GM10847 (cell line): Measurements from ENCODE around the gene NCK2.

Experiments used
- POLR2A ChIP-seq: IDR thresholded peaks from 2 replicates; pipeline ENCODE4 v1.6.1; 2011; ENCODE audit not compliant: insufficient read length; ENCODE audit errors: extremely low read depth

NCK2 gene

GRCh38 chr2:105894327-105894944 lies 149.7 kb downstream of the NCK2 start:
- TF ChIP-seq POLR2A: no peak

DNA sequence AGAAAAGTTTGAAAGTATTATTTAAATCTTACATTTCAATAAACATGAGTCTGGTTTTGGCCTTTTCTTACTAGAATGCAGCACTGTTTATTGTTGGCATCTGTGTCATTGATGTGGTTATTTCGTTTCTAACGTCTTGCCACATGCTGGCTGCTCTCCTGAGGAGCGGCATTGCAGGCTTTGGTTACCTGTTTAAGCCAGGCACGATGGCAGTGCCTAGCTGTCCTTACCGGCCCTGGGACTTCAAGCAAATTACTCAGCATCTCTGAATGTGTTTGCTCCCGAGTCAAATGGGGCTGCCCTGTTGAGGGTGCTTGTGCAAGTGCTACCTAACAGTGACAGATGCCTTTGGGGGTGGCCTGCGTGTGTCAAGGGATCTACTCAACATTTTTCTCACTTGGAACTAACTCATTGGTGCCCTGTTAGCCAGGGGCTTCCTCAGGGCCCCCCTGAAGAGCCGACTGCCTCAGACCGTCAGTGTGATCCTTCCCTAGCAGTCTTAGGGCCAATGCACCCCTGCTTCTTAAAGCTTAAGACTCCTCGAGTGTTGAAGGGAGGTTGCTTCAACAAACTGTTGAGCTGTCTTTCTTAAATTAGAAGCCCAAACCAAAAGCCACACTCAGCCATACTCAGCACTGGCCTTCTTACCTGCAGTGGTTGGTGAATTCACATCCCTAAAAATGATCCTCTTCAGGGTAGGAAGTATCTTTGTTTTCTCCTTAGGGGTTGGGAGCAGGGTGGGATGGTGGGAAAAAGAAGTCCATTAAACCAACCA lies 151.5 kb downstream of the NCK2 start:
- TF ChIP-seq POLR2A: no peak

DNA sequence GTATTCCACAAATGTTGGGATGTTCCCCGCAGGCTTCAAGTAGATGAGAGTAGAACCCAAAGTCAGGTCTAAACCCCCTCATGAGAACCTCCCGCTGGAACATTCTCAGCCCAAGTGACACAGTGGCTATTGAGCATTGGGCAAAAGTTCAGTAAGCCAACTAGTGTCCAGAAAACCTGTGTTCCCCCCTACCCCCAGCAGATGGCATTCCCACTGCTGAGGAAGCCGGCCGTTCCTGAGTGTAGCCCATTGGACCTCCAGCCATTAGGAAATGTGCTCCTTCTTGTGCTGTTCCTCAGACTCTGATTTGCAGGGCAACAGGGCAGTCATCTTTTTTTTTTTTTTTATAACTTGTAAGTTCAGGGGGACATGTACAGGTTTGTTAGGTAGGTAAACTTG lies 152.1 kb downstream of the NCK2 start:
- TF ChIP-seq POLR2A: no peak

DNA sequence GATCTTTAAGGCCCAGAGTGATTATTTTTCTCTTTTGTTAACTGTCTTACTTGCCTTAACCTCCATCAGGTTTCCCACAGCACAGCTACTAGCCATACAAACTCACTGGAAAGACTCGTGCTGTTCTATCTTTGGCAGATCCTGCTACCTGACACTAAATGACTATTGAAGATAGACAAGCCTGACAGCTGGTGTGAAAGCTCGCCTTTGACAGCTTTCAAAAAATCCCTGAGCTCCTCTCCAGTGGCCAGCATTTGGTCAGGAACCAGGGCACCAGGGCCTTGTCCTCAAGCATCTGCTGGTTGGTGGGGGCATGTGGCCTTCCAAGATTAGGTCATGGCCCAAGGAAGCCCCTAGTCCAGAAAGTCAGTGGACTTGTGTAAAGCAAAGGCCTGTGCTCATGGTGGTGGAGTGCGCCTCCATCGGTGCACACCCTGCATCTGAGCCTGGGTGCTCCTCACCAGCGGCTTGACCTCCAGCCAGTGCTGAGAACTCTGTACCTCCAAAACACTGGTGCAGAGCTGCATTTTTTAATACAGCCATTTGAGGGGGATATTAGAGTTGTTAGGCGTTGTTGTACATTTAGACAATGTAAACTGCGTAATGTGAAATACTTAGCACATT lies 158.5 kb downstream of the NCK2 start:
- TF ChIP-seq POLR2A: no peak

DNA sequence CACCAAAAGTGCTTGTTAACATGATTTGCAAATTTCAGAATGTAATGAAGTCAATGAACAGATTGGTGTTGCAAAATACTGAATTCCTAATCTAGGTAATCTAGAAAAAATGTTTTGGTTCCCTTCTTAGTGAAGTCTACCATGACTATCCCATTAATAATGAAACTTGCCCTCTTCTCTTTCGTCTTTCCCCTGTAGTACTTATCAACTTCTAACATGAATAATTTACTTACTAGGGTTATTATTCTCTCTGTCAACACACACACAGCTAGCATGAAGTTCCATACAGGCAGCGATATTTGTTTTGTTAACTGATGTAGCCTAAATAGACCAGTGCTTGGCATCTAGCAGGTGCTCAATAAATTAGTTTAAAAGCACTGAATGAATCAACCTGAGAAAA lies 160.2 kb downstream of the NCK2 start:
- TF ChIP-seq POLR2A: no peak

DNA sequence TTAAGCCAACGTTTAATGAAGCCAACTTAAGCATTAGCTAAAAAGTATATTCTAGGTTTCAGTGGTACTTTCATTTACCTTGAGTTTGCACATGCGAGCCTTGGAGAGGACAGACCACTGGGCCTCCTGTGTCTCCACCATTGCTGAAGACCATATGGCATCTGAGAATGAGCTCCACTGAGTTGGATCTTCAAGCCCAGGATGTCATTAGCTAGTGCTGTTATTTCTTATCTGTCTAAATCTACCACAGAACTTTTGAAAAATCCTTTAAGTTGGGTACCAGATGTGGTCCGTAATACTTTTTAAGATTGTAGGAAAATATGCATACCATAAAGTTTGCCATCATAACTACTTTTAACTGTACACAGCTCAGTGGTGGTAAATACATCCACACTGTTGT lies 161.8 kb downstream of the NCK2 start:
- TF ChIP-seq POLR2A: no peak

DNA sequence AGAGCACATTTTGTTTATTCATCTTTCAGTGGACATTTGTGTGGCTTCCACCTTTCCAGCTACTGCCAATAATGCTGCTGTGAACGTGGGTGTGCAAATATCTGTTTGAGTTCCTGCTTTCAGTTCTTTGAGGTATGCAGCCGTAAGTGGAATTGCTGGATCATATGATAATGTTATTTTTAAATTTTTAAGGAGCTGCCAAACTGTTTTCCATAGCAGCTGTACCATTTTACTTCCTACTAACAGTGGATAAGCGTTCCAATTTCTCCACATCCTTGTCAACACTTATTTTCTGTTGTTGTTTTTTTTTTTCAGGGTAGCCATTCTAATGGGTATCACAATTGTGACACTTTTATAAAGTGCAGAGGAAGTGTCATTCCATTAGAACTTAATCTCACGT lies 162.5 kb downstream of the NCK2 start:
- TF ChIP-seq POLR2A: no peak

DNA sequence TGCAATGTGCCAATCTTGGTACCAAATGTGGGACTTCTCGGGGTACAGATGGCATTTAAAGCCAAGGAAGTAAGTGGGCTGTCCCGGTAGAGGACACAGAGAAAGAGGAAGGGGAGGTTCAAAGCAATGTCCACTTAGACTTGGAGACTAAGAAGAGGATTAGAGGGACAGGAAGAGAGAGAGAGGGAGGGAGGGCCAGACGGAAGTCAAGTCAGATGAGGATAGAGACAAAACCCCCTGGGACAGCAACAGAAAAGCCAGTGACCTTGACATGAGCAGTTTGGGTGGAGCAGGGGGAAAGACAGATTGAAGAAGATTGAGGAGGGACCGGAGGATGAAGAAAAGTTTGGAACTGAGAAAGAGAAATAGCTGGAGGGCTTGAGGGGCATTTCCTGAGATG lies 164.5 kb downstream of the NCK2 start:
- no peak for TF ChIP-seq POLR2A

DNA sequence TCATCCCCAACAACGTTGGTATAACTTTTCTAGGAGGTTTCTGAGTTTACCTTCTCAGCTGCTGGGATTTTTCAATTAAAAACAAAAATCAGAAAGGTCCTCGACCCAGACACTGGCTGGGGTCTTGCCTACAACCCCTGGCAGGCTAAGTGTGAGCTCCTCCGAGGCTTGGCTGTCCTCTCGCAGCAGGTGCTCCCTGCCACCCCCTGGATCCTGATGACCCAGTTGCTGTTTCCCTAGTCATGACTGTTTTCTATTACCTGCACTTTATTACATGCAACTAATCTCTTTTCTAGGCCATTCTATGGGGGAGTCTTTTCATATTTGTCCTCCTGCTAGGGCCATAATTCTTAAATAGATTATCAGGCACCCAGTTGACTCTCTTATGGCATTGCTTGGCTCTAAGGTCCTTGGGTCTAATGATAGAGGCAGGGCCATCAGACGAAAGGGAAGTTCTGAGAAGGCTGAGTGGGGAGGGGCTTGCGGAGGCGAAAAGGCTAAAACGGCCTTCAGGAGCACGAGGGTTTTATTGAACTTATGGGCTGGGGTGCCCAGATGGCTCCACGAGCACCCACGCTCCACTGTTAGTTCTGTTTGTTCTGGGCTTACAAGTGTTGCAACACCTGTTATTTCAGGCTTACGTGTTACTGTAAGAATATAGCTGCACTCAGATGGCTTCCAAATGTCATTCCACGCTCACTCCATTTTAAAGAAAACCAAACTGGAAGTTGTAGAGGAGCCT lies 166.0 kb downstream of the NCK2 start:
- no peak for TF ChIP-seq POLR2A

- TF ChIP-seq POLR2A: no peak
Measured at GRCh38 chr2:105911425-105911824, 166.7 kb downstream of the NCK2 start.

GRCh38 chr2:105912081-105912480 lies 167.4 kb downstream of the NCK2 start:
- no peak for TF ChIP-seq POLR2A

GRCh38 chr2:105915005-105915558 lies 170.4 kb downstream of the NCK2 start:
- no peak for TF ChIP-seq POLR2A

DNA sequence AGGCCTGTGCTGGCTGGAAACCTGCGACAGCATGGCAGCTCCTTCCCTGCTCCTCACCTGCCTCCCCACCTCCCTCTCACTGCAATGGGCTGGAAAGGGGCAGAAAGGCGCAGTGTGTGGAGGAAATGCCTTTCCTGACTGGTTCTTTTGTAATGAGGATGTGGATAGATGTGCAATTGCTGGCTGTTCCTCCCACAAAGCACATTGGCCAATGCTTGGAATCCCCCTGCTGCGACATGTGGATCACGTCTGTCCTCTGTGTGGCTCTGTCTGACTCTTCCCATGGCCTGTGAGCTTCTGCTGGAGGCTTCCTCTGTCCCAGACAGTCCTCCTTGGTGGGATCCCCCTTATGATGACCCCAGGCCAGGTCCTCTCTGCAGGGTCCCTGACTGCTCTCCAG lies 172.5 kb downstream of the NCK2 start:
- no peak for TF ChIP-seq POLR2A

- no peak for TF ChIP-seq POLR2A
Measured at GRCh38 chr2:105917688-105918087, 173.0 kb downstream of the NCK2 start.

DNA sequence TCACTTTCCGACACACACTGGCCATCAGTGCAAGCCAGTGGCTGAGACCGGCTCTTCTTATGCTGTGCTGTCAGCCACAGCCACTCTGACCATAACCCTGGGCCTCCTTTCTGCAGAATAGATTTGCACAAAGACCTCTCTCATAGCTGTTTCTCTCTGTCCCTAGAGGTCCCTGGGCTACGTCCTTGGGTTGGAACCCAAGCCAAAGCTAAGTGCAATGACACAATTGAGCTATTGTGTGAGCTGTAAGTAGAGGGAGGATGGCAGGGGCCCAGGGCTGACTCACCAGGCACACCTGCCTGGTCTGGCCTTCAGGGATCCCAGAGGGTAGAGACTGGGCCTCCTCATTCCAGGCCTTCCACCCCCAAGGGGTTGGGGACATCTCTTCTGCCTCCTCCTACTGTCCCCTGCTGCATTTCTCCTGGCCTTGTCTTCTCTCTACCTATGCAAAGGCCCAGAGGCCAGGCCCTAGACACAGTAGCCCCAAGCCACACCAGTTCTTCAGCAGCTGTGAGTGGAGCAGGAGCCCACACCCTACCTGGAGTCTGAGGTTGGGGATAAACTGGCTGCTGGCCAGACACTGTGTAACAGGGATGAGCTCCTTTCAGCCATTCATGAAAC lies 174.6 kb downstream of the NCK2 start:
- TF ChIP-seq POLR2A: no peak

- no peak for TF ChIP-seq POLR2A
Measured at GRCh38 chr2:105919826-105920225, 175.1 kb downstream of the NCK2 start.

GRCh38 chr2:105924271-105924670 lies 179.6 kb downstream of the NCK2 start:
- TF ChIP-seq POLR2A: no peak
